Measurements from ENCODE around the gene PAK1.
"Not testable (repeated sequence)": the region's sequence is repeated elsewhere in the genome, so short reads cannot be mapped to it uniquely, and the experiment has no call there.

Gene PAK1

GRCh38 chr11:77401486-77402217, 72.2 kb downstream of the PAK1 start:
- no peak for DNase-seq

DNA sequence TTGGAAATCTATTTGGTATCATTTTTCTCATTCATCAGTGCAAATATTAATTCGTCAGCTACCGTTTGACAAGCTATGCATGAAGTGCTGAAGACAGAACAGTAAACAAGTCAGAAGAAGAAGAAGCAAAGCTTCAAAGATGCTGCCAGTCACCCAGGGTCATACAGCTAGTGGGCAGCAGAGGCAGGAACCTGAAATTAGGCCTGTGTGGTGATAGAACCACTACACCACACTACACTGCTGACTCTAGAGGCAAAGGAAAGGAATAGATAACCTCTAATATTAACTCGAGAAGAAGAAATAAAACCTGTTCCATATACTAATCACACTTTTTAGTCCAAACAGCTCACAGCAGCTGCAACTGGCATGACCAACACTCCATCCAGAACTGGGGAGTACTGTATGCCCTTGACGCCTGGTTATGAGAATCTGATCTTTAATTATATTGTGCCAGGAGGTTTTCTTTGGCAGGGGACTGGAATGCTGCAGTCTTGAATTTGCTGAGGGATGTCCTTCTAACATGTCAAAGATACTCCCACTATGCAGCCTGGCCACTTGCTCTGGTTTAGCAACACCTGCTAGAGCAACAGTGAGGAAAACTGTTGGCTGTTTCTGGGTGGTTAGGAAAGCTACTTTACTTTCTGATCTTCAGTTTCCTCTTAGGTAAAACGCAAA, 73.0 kb downstream of the PAK1 start:
- no peak for DNase-seq

GRCh38 chr11:77400271-77400670, 73.6 kb downstream of the PAK1 start:
- no peak for DNase-seq

GRCh38 chr11:77397631-77398030, 76.3 kb downstream of the PAK1 start:
- no peak for DNase-seq

- DNase-seq = no peak
These were observed 77.0 kb downstream of the PAK1 start for GRCh38 chr11:77396911-77397310.

DNA sequence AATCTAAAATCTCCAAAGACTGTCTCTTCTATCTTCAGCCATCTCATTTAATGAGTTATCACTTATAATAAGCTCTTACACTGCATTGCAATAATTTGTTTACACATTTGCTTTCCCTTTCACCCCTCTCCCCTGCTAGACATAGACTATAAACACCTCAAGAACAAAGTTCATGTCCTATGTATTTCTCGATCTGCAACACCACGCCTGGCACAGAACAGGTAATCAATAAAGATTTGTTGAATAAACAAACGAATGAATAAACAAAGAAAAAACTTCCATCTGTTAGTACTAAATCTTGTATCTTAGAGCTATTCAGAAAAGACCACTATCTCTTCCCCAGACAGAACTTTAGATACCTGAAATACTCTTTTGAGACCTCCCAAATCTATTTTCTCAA, 77.6 kb downstream of the PAK1 start:
- no peak for DNase-seq

DNA sequence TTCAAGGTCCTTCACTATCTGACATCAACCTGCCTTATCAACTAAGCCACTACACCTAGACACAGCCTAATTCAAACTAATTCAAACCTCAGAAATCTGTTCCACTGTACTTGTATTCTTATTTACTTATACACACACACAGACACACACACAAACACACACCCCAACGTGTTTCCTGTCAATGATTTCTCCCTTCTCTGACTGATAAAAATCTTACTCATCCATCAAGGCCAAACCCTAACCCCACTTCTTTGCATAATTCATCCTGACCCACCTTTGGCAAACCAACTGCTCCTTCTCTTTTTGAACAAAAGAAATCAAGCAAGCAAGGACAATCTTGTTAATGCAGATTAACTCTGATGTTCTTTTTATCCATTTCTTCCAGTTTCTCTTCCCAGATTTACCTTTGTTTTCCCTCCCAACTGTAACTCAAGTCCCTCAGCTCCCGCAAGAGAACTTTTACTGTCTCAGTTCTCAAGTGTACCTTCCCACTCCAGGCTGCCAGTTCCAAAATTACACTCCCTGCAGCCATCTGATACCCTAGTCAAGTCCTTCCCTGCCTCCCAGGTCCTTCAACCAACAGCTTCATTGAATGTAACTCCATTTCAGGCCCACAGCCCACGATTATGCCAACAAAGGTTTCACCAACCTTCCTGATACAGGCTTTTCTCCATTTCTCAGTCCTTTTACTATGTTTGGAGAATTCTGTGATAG, 78.3 kb downstream of the PAK1 start:
- no peak for DNase-seq

GRCh38 chr11:77392842-77393241, 81.1 kb downstream of the PAK1 start:
- no peak for DNase-seq

DNA sequence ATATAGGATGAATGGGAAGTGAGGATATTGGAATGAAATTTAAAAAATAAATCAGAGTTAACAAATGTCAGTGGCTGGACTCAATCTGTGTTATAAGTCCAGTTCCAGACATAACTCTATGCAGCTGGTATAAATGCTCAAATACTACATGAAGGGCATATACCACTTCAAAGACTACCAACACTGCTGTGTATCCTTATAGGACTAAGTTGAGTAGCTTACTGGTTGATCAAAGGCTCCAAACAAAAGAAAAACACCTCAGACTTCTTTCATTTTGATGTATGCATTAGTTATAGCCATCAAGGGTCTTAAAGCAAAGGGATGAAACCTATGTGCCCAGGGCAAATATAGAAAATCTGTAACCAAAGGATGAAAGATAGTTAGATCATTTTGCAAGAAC, 86.2 kb downstream of the PAK1 start:
- no peak for DNase-seq

DNA sequence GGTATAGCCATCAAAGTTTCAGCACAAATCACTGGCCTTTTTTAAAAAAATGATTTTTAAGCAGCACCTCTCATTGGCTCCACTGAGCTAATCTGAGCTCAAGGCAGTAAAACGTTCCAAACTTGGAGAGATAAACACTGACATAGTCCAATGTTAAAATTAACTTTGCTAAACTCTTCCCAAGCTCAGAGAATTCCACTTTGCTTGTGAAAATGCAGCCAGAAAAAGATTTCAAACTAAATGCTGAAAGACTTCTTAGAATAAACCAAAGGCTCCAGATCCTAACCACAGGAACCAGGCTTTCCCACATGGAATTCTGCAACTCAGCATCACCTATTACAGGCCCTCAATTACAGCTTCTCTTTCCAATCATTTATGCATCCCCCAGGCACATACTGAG, 87.7 kb downstream of the PAK1 start:
- DNase-seq = no peak

DNA sequence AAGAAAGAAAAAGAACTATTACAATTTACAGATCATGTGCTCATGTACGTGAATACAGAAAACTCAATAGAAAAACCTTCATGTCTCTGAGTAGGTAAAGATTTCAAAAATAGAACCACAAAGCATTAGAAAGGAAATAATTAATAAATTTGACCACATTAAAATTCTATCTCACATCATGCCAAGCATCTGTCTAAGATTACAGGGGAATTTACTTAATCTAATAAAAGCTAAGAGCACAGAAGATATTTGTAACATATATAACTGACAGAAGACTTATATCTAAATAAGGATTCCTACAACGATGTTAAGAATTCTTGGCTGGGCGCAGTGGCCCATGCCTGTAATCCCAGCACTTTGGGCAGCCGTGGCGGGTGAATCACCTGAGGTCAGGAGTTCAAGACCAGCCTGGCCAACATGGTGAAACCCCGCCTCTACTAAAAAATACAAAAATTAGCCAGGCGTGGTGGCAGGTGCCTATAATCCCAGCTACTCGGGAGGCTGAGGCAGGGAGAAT, 88.6 kb downstream of the PAK1 start:
- DNase-seq = not testable (repeated sequence)

GRCh38 chr11:77384571-77384970, 89.3 kb downstream of the PAK1 start:
- no peak for DNase-seq

DNA sequence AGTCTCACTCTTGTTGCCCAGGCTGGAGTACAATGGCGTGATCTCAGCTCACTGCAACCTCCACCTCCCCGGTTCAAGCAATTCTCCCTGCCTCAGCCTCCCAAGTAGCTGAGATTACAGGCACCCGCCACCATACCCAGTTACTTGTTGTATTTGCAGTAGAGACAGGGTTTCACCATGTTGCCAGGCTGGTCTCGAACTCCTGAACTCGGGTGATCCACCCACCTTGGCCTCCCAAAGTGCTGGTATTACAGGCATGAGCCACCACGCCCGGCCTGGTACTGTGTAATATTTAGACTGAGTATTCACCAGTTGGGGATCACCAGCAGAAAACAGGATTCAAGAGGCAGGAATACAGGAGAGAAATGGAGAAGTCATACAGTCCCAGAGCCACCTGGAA, 90.5 kb downstream of the PAK1 start:
- DNase-seq = not testable (repeated sequence)

DNA sequence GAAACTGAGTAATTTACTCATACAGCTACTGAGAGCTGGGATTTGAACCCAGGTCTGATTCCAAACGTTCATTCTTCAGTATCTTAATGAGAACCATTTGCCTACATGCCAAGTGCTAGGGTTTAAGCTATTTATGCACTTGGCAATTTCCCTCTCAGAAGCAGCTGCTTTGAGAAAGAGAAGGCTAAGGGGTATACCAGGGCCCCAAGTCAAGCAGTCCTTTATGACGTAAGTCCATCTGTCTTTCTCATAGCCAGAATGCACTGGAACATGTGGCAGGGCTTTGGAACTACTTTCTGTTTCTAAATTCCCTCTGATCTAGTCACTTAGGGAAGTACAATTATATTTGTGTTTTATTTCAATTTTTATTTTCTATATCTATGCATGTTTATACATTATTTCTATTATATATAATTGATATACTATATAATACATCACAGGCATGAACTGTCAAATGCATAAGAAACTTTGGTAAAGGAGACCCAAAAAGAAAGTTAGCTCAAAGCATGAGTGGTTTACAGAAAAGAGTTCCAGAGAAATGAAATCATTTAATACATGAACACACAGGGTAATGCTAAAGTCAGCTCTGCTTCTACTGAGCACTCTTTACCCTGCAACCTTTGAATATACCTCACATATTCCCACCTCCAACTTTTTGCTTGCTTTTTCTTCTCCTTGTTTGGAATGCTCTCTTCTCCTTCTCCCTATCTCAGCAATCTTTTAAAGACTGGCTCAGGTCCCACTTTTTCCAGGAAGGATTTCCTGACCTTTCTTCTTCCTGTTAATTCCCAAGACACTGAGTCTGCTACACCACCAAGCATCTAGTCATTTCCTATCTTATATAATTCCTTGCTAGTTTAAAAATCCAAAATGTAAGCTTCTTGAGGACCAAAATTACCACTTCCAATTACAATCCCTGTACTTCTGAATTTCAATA, 91.9 kb downstream of the PAK1 start:
- peak; percentile 50 for DNase-seq

- no peak for DNase-seq
These were observed 94.0 kb downstream of the PAK1 start for GRCh38 chr11:77379934-77380333.

DNA sequence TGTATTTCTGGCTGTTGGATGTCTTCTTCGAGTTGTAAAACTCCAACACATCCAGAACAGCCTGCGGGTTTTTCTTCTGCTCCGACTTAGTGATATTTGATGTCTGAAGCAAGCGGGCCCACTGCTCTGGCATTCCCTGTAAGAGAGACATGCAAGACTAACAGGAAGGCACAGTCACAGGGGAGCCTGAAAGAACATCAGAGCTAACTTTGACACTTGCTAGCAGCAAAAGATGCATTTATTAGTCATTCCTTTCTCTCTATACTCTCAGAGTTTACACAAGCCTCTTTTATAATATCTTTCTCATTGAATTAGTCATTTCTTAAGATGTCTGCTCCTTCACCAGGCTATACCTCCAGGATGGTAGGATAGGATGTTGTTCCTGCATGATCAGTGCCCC, 94.6 kb downstream of the PAK1 start:
- DNase-seq = peak; percentile 41

DNA sequence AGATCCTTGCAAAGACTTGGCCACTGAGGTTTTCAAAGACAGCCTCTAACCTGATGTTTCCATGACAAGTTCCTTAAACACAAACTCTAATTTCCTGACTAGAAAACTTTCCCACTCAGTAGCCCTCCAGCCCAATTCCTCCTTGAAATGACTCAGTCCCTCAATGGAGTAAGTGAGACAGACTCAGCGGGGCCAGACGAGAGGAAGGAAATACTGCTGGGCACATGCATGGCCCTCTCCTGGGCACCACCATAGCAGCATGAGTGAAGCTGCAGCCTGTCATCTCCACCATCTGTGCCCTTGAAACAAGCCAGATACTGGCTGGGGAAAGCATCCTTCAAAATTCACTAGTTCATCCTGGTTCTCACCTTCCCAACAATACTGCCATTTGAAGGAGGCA, 96.2 kb downstream of the PAK1 start:
- DNase-seq = peak; percentile 17

- peak; percentile 54 for DNase-seq
These were observed 98.8 kb downstream of the PAK1 start for GRCh38 chr11:77375107-77375506.

- peak; percentile 27 for DNase-seq
These were observed 99.3 kb downstream of the PAK1 start for GRCh38 chr11:77374611-77375031.

DNA sequence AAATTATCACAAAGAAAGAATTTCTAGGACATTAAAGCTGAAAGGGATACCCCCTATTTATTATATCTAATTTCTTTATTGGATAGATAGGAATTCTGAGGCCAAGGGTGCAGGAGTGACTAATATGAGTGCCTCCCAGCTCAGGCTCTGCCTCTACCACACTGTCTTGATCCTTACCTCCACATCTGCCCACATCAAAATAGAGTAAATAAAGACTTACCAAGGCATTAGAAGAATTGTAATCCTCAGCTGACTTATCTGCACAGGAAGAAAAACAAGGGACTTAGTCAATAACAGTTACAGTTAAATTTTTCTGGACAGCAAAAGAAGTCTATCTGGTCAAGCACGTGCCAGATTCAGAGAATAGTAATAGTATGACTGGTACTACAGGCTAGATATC, 99.8 kb downstream of the PAK1 start:
- peak; percentile 31 for DNase-seq

DNA sequence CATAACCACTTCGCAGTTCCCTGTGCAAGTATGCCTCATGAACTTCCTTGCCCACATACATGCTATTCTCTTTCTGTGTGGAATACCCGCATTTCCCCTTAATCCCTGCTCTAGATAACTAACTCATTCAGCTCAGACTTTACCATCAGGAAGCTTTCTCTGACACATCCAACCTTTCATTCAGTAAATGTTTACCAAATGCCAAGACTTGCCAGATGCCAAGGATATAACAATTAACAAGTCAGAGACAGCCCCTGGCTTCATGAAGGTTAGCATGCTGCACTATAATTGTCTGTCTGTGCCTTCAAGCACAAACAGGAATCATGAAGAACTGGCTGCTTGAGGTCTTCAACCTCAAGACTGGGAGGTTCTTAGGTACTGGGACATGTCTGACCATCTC, 101.2 kb downstream of the PAK1 start:
- DNase-seq = no peak

GRCh38 chr11:77371646-77372045, 102.2 kb downstream of the PAK1 start:
- DNase-seq = no peak

GRCh38 chr11:77370217-77370616, 103.7 kb downstream of the PAK1 start:
- DNase-seq = no peak
